ENCODE measurements around the gene RUNX1.

GRCh38 chr21:35059742-35060141 lies 10.6 kb upstream of the RUNX1 start:
- TF ChIP-seq EZH2 (IDR thresholded peaks at IDR 0.05; ENCODE audit: borderline replicate concordance, low read depth, low read length, severe bottlenecking) (no peak), GATA2 (IDR thresholded peaks at IDR 0.05; ENCODE audit: insufficient read depth, insufficient read length, low read depth, low read length) (no peak)

Data from endothelial cell of umbilical vein (primary cell).